ENCODE results near the gene IGFBP7.

- TF ChIP-seq CTCF (IDR thresholded peaks at IDR 0.05; ENCODE audit: low read length), result no peak
- TF ChIP-seq EZH2 (optimal IDR thresholded peaks at IDR 0.05; ENCODE audit: low read depth, low read length), result no peak
Observed at GRCh38 chr4:57153207-57153606, 43.0 kb upstream of the IGFBP7 start.

Data from MM.1S (cell line).